Measurements from ENCODE around the gene SCN3A.

The SCN3A gene

GRCh38 chr2:165044505-165045303 is 159.1 kb downstream of the SCN3A start:
- DNase-seq = no peak
